K562 (cell line): ENCODE measurements around the gene TRAPPC8. TPM values are rescaled to one million over a fixed set of nuclear protein-coding genes. Genes with fewer than 3 reads are reported as not detected.

Experiments
- ATAC-seq: fragments of 200-7000 bp; cut with Tn5 transposase; 3 replicates; pipeline ENCODE4 v1.9.1; 2020; ENCODE audit warnings: moderate library complexity
- BruUV-seq: library from RNA; stranded (reverse); fragments of 400-500 nt; replicated peaks from 2 replicates; lab custom pipeline; 2021; lab: Mats Ljungman, UMichigan
- CTCF ChIA-PET: fragments of 300-600 bp; formaldehyde crosslinking; extraction: SDS; loops from one replicate; lab custom pipeline; 2021; ENCODE audit warnings: low intra/inter-chr PET ratio; lab: Yijun Ruan, JAX
- POLR2A ChIA-PET: fragments of 300-600, 350-650 bp; sonication (Branson Sonifier 250); formaldehyde crosslinking; extraction: SDS; loops from one replicate; lab custom pipeline; 2021; ENCODE audit warnings: antibody characterized with exemption, inconsistent platforms; lab: Yijun Ruan, JAX
- DNase-seq, 4 experiments: peaks; one replicate each; pipeline versions ENCODE4 v3.0.0 to v3.0.0-alpha.2; 2011 to 2018; ENCODE audit warnings: low spot score in 3 of 4, mixed read lengths in 3 of 4; ENCODE audit errors: extremely low read depth in 1 of 4
- FAIRE-seq: peaks from 2 replicates; lab custom pipeline; 2011; peaks lifted over from hg19 to GRCh38; lab: Jason Lieb, UNC
- H2AFZ ChIP-seq: 2 replicates; pipeline ENCODE4 v1.6.0; 2011; ENCODE audit warnings: low read depth, low read length, control low read depth, inconsistent platforms
- H3K27ac ChIP-seq: fragments of 200-600 bp; 3 replicates; pipeline ENCODE4 v1.8.0; 2011; ENCODE audit warnings: low read depth, mild to moderate bottlenecking, control low read depth, inconsistent platforms, low read length, moderate library complexity, mixed read lengths; ENCODE audit errors: extremely low read depth
- H3K27me3 ChIP-seq, 2 experiments: fragments of 300-600 bp in 1 of 2; 2 replicates in 1 of 2; 3 replicates in 1 of 2; pipeline versions ENCODE4 v1.6.0 to v1.8.0; 2011; ENCODE audit warnings: inconsistent platforms in 2 of 2, low read length in 2 of 2, mild to moderate bottlenecking in 1 of 2, mixed read lengths in 1 of 2, moderate library complexity in 1 of 2; ENCODE audit not compliant: control insufficient read depth in 2 of 2, insufficient read depth in 2 of 2
- H3K36me3 ChIP-seq: fragments of 300-600 bp; 3 replicates; pipeline ENCODE4 v1.8.0; 2011; ENCODE audit warnings: mild to moderate bottlenecking, low read length, inconsistent platforms; ENCODE audit not compliant: control insufficient read depth, insufficient read depth
- H3K4me1 ChIP-seq, 2 experiments: fragments of 200-600 bp in 1 of 2; replicated peaks in 1 of 2; 2 replicates in 1 of 2; 3 replicates in 1 of 2; pipeline versions ENCODE4 v1.5.1 to v1.8.0; 2011; ENCODE audit warnings: inconsistent platforms in 2 of 2, low read length in 2 of 2, mild to moderate bottlenecking in 1 of 2, mixed read lengths in 1 of 2, moderate library complexity in 1 of 2; ENCODE audit not compliant: control insufficient read depth in 2 of 2, insufficient read depth in 2 of 2
- H3K4me2 ChIP-seq: 2 replicates; pipeline ENCODE4 v1.6.1; 2011; ENCODE audit warnings: low read length, control low read depth, inconsistent platforms, mixed read lengths; ENCODE audit not compliant: insufficient read depth
- H3K4me3 ChIP-seq: fragments of 200-600 bp; sonication (generic), shearing (Covaris generic); 2 replicates; pipeline ENCODE4 v1.5.1; 2016; ENCODE audit warnings: control low read depth, inconsistent platforms
- H3K79me2 ChIP-seq: fragments of 200-600 bp; 3 replicates; pipeline ENCODE4 v1.8.0; 2011; ENCODE audit warnings: low read length, inconsistent platforms; ENCODE audit not compliant: control insufficient read depth, insufficient read depth
- H3K9ac ChIP-seq, 2 experiments: 2 replicates each; pipeline versions ENCODE4 v1.6.0 to v1.6.1; 2011; ENCODE audit warnings: low read depth in 2 of 2, low read length in 2 of 2, control low read depth in 1 of 2, inconsistent platforms in 1 of 2, mild to moderate bottlenecking in 1 of 2, mixed read lengths in 1 of 2; ENCODE audit not compliant: insufficient read depth in 1 of 2
- H3K9me1 ChIP-seq: one replicate; pipeline ENCODE4 v1.6.0; 2011; ENCODE audit warnings: inconsistent platforms, mild to moderate bottlenecking, low read length, moderate library complexity; ENCODE audit not compliant: control insufficient read depth, insufficient read depth
- H3K9me3 ChIP-seq: replicated peaks from 2 replicates; pipeline ENCODE4 v1.5.1; 2011; ENCODE audit warnings: low read depth, low read length, inconsistent platforms; ENCODE audit not compliant: control insufficient read depth, insufficient read depth
- H4K20me1 ChIP-seq: replicated peaks from 2 replicates; pipeline ENCODE4 v1.6.1; 2011; ENCODE audit warnings: low read length, inconsistent platforms, mixed read lengths; ENCODE audit not compliant: control insufficient read depth, insufficient read depth
- ARNT ChIP-seq, 2 experiments: fragments of 450-650 bp; IDR thresholded peaks; 2 replicates each; pipeline ENCODE4 v1.6.1; 2016; ENCODE audit warnings: mild to moderate bottlenecking in 1 of 2
- CREM ChIP-seq: IDR thresholded peaks from 2 replicates; pipeline ENCODE4 v1.6.1; 2014; ENCODE audit warnings: antibody characterized with exemption, low read depth
- ESRRA ChIP-seq: fragments of 450-650 bp; IDR thresholded peaks from 2 replicates; pipeline ENCODE4 v1.6.1; 2014; ENCODE audit warnings: low read depth, mild to moderate bottlenecking, moderate library complexity, borderline replicate concordance
- GABPB1 ChIP-seq: sonication (generic); formaldehyde crosslinking; IDR thresholded peaks from 2 replicates; pipeline ENCODE4 v1.8.0; 2022; ENCODE audit warnings: mild to moderate bottlenecking, missing genetic modification reagents
- HDAC1 ChIP-seq, 2 experiments: fragments of 450-650 bp; IDR thresholded peaks; 2 replicates each; pipeline ENCODE4 v1.6.1; 2016 to 2017; ENCODE audit warnings: inconsistent platforms in 1 of 2, mild to moderate bottlenecking in 1 of 2, moderate library complexity in 1 of 2
- HDAC6 ChIP-seq: IDR thresholded peaks from 2 replicates; pipeline ENCODE4 v1.6.1; 2012; ENCODE audit warnings: low read depth, mild to moderate bottlenecking, control low read depth, inconsistent platforms, low read length, moderate library complexity
- MYNN ChIP-seq, 2 experiments: sonication (generic); formaldehyde crosslinking in 1 of 2; IDR thresholded peaks; 2 replicates each; pipeline versions ENCODE4 v1.5.0 to v1.6.1; 2016 to 2020; ENCODE audit warnings: antibody characterized with exemption in 1 of 2, missing genetic modification reagents in 1 of 2
- NR1H2 ChIP-seq: sonication (generic); formaldehyde crosslinking; IDR thresholded peaks from 2 replicates; pipeline ENCODE4 v1.4.0; 2020; ENCODE audit warnings: mild to moderate bottlenecking, missing genetic modification reagents
- PTBP1 ChIP-seq: fragments of 200-400 bp; formaldehyde crosslinking; IDR thresholded peaks from 2 replicates; pipeline ENCODE4 v1.6.1; 2017; ENCODE audit warnings: low read depth, low read length
- RBM25 ChIP-seq: fragments of 200-400 bp; formaldehyde crosslinking; IDR thresholded peaks from 2 replicates; pipeline ENCODE4 v1.6.1; 2018; ENCODE audit warnings: low read length, low read depth, moderate library complexity; ENCODE audit not compliant: severe bottlenecking
- SMARCE1 ChIP-seq: fragments of 450-650 bp; IDR thresholded peaks from 2 replicates; pipeline ENCODE4 v1.7.1; 2016; ENCODE audit warnings: mild to moderate bottlenecking
- WGBS: fragments of 100-300 bp; shearing (Covaris generic); methylation state at CpG from one replicate; pipeline ENCODE4 v1.1.6; 2016; ENCODE audit warnings: low coverage, mixed read lengths; ENCODE audit not compliant: insufficient coverage; ENCODE audit errors: missing lambda C conversion rate; 5-methylcytosine and 5-hydroxymethylcytosine counted together
- in situ Hi-C: fragments of 300-500 bp; cut with MboI; formaldehyde crosslinking; loops from 4 replicates; pipeline ENCODE4 v1.15.0; 2018; ENCODE audit warnings: inconsistent platforms, mixed read lengths
- intact Hi-C: fragments of 100-400 bp; cut with micrococcal nuclease; formaldehyde crosslinking; loops from 2 replicates; pipeline ENCODE4 v1.14.2; 2022
- polyA plus RNA-seq, 8 experiments: library from polyadenylated mRNA; depleted of rRNA in 4 of 8; stranded (reverse) in 5 of 8; unstranded in 3 of 8; fragments of >200 nt; fragmentation: Nextera tagmentation in 2 of 8; fragmentation: Illumina TruSeq in 1 of 8; extraction: Ambion mirVana in 2 of 8; extraction: Trizol in 1 of 8; gene quantifications; 2 replicates each; pipeline versions ENCODE4 v1.2.1 to v1.2.3, GENCODE V29; 2011 to 2014; ENCODE audit warnings: inconsistent platforms in 1 of 8, missing spikeins in 1 of 8
- total RNA-seq, 7 experiments: library from RNA; depleted of rRNA in 6 of 7; stranded (reverse); fragments of >200 nt in 6 of 7; fragmentation: Illumina TruSeq in 2 of 7; extraction: Trizol in 2 of 7; gene quantifications; 2 replicates each; pipeline versions ENCODE4 v1.2.1 to v1.2.3, GENCODE V29; 2011 to 2021; ENCODE audit warnings: low replicate concordance in 1 of 7
- TF ChIP-seq, protein P1 (sequence below), 2 experiments: IDR thresholded peaks; 2 replicates each; pipeline ENCODE4 v1.6.1; 2011; ENCODE audit warnings: borderline replicate concordance in 1 of 2, control low read depth in 1 of 2, low read depth in 1 of 2, low read length in 1 of 2, mild to moderate bottlenecking in 1 of 2, mixed read lengths in 1 of 2, moderate library complexity in 1 of 2; ENCODE audit not compliant: insufficient read depth in 1 of 2, insufficient read length in 1 of 2, poor library complexity in 1 of 2, severe bottlenecking in 1 of 2; ENCODE audit errors: extremely low read depth in 1 of 2
- TF ChIP-seq, protein P2 (sequence below): fragments of 450-650 bp; IDR thresholded peaks from 2 replicates; pipeline ENCODE4 v1.6.1; 2018; ENCODE audit warnings: mild to moderate bottlenecking, low read depth; ENCODE audit not compliant: partially characterized antibody

The TRAPPC8 gene
- total and polyA plus RNA-seq, 9 of the 15 experiments (the other 6 are each of a cell fraction or from before 2014, with no cell fraction given): 20.1 to 111 (median 35.6) TPM

GRCh38 chr18:31943878-31944816 lies 1.2 kb upstream of the TRAPPC8 start (continued):
- TF ChIP-seq, protein P1, sequence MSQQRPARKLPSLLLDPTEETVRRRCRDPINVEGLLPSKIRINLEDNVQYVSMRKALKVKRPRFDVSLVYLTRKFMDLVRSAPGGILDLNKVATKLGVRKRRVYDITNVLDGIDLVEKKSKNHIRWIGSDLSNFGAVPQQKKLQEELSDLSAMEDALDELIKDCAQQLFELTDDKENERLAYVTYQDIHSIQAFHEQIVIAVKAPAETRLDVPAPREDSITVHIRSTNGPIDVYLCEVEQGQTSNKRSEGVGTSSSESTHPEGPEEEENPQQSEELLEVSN (IDR thresholded peaks at IDR 0.05; ENCODE audit: borderline replicate concordance in 1 of 2, extremely low read depth in 1 of 2, insufficient read depth in 1 of 2, insufficient read length in 1 of 2, low read depth in 1 of 2, low read length in 1 of 2, poor library complexity in 1 of 2, severe bottlenecking in 1 of 2): peak in 1 of 2 experiments; percentile 29
- peak; percentile 45; the same call in 1 of the 2 replicates for TF ChIP-seq SMARCE1
- TF ChIP-seq HDAC1 (IDR thresholded peaks at IDR 0.05): 0 out of 4 replicates have a peak, but pooled peaks of 1 of the 2 experiments have one; percentile 12

GRCh38 chr18:31942291-31942998 lies 483 bp downstream of the TRAPPC8 start:
- Histone ChIP-seq H3K36me3 (peaks cover 17% of the 10 kb centered on the region), H2AFZ (peak overlapping the region; percentile 98), H3K4me1 (peaks cover 17 to 23% of the 10 kb centered on the region in 2 experiments; a peak in 4 of 5 replicates), H3K27me3 (no peaks in the 10 kb centered on the region), H3K9me3 (no peaks in the 10 kb centered on the region), H3K4me3 (peak overlapping the region; percentile 93), H3K9me1 (no peaks in the 10 kb centered on the region), H4K20me1 (0 out of 2 replicates have a peak, but pooled peaks cover 10% of the 10 kb centered on the region), H3K79me2 (peaks cover 65% of the 10 kb centered on the region), H3K9ac (peak overlapping the region; percentile 90 to 99), H3K27ac (peak overlapping the region; percentile 94), H3K4me2 (peak overlapping the region; percentile 98)
- in situ Hi-C loops (no loop called here), intact Hi-C loops (loop anchor here (5.0 kb wide), 2 partner anchors 150 to 195 kb away; partner anchors contain the start of gene RNF138)
- FAIRE-seq (peak; percentile 40), ATAC-seq (peak; percentile 75), DNase-seq (peak; percentile 31 to 76 (median 55))
- ChIA-PET POLR2A (interaction anchor here (0.6 to 2.4 kb wide), 18 partner anchors 8 to 811 kb away, joined by 3 to 20 read pairs (median 4); no protein-coding TSS in a partner anchor), CTCF (no interaction called here)
- TSS peak; percentile 59 for BruUV-seq
- under 1% methylated on average over 52 of the region's 64 CpGs for WGBS
- TF ChIP-seq CREM (no peak), ESRRA (no peak), PTBP1 (no peak), RBM25 (no peak), HDAC6 (no peak), GABPB1 (CRISPR knock-in tag) (no peak; the same call in 1 of the 2 replicates), NR1H2 (CRISPR knock-in tag) (no peak), MYNN (IDR thresholded peaks at IDR 0.05) (no peak), MYNN (CRISPR knock-in tag; IDR thresholded peaks at IDR 0.05) (no peak), ARNT (IDR thresholded peaks at IDR 0.05) (no peak)
- TF ChIP-seq, protein P2, sequence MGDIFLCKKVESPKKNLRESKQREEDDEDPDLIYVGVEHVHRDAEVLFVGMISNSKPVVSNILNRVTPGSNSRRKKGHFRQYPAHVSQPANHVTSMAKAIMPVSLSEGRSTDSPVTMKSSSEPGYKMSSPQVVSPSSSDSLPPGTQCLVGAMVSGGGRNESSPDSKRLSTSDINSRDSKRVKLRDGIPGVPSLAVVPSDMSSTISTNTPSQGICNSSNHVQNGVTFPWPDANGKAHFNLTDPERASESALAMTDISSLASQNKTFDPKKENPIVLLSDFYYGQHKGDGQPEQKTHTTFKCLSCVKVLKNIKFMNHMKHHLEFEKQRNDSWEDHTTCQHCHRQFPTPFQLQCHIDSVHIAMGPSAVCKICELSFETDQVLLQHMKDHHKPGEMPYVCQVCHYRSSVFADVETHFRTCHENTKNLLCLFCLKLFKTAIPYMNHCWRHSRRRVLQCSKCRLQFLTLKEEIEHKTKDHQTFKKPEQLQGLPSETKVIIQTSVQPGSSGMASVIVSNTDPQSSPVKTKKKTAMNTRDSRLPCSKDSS: no peak
